Suprapubic skin (tissue), 4 donors: ENCODE data around the gene CACNA2D1. TPM values are rescaled to one million over a fixed set of nuclear protein-coding genes. Genes with fewer than 3 reads are reported as not detected.

Source experiments
- DNase-seq, 2 donors: peaks; one replicate each; pipeline ENCODE4 v3.0.0-alpha.2; 2019; ENCODE audit warnings: low spot score in 2 of 2
- H3K27ac ChIP-seq: fragments of 200-600 bp; sonication (generic); one replicate; pipeline ENCODE4 v1.5.1; 2019
- H3K27me3 ChIP-seq: fragments of 200-600 bp; sonication (generic); one replicate; pipeline ENCODE4 v1.5.1; 2019
- H3K36me3 ChIP-seq: fragments of 200-600 bp; sonication (generic); one replicate; pipeline ENCODE4 v1.5.1; 2019
- H3K4me1 ChIP-seq: fragments of 200-600 bp; sonication (generic); one replicate; pipeline ENCODE4 v1.5.1; 2019
- H3K4me3 ChIP-seq: fragments of 200-600 bp; sonication (generic); one replicate; pipeline ENCODE4 v1.5.1; 2019; ENCODE audit warnings: mild to moderate bottlenecking
- H3K9me3 ChIP-seq: fragments of 200-600 bp; sonication (generic); one replicate; pipeline ENCODE4 v1.5.1; 2019
- EP300 ChIP-seq: sonication (generic); formaldehyde crosslinking; IDR thresholded peaks from one replicate; pipeline ENCODE4 v1.6.1; 2017; ENCODE audit warnings: antibody characterized with exemption
- POLR2A ChIP-seq, 2 donors: fragments of 450-650 bp; IDR thresholded peaks; one replicate each; pipeline ENCODE4 v1.6.1; 2017; ENCODE audit warnings: antibody characterized with exemption in 2 of 2, mild to moderate bottlenecking in 2 of 2, moderate library complexity in 2 of 2
- POLR2AphosphoS5 ChIP-seq, 3 donors: sonication (generic); formaldehyde crosslinking; IDR thresholded peaks; one replicate each; pipeline ENCODE4 v1.6.1; 2017; ENCODE audit warnings: antibody characterized with exemption in 3 of 3
- WGBS: methylation state at CpG from one replicate; pipeline ENCODE4 v1.1.5; 2018; 5-methylcytosine and 5-hydroxymethylcytosine counted together
- total RNA-seq, 4 donors: library from RNA; depleted of rRNA; stranded (reverse); fragments of >200 nt; gene quantifications; one replicate each; pipeline ENCODE4 v1.1.0, GENCODE V29; 2016
- TF ChIP-seq, protein P1 (sequence below), 2 donors: fragments of 200-600 bp in 1 of 2; fragments of 450-650 bp in 1 of 2; sonication (generic) in 1 of 2; IDR thresholded peaks; one replicate each; pipeline ENCODE4 v1.5.1; 2016 to 2019; ENCODE audit warnings: antibody characterized with exemption in 2 of 2, mild to moderate bottlenecking in 1 of 2, moderate library complexity in 1 of 2

The CACNA2D1 gene
- total RNA-seq, 4 donors from 2014 or later: 9.3 to 16.9 (median 10.6) TPM

DNA sequence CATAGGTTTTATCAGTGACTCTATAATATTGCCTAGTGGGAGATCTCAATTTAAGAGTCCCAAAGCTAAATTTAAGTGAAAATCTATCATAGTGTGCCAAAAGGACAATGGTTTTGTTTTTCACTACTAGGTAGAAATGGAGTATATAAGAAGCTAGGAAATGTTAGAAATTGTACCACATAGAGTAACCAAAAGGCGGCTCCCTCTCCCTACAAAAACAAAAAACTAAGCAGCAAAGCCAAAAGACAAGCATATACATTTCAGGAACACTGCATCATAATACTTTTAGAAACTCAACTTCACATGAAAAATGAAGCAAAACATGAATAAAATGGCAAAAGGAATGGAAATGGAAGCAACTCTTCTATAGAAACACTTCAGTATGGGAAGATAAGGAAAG is 271.6 kb downstream of the CACNA2D1 start:
- Histone ChIP-seq H3K4me1 (no peaks in the 10 kb centered on the region), H3K4me3 (no peak overlapping the region), H3K36me3 (no peaks in the 10 kb centered on the region), H3K27ac (no peak overlapping the region), H3K27me3 (no peaks in the 10 kb centered on the region), H3K9me3 (no peaks in the 10 kb centered on the region)
- no peak for DNase-seq
- WGBS: 97% methylated on average over 1 of the region's 1 CpG
- TF ChIP-seq POLR2A (IDR thresholded peaks at IDR 0.05): no peak
- no peak for TF ChIP-seq EP300
- TF ChIP-seq, protein P1, sequence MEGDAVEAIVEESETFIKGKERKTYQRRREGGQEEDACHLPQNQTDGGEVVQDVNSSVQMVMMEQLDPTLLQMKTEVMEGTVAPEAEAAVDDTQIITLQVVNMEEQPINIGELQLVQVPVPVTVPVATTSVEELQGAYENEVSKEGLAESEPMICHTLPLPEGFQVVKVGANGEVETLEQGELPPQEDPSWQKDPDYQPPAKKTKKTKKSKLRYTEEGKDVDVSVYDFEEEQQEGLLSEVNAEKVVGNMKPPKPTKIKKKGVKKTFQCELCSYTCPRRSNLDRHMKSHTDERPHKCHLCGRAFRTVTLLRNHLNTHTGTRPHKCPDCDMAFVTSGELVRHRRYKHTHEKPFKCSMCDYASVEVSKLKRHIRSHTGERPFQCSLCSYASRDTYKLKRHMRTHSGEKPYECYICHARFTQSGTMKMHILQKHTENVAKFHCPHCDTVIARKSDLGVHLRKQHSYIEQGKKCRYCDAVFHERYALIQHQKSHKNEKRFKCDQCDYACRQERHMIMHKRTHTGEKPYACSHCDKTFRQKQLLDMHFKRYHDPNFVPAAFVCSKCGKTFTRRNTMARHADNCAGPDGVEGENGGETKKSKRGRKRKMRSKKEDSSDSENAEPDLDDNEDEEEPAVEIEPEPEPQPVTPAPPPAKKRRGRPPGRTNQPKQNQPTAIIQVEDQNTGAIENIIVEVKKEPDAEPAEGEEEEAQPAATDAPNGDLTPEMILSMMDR (IDR thresholded peaks at IDR 0.05): no peak
- no peak for TF ChIP-seq POLR2AphosphoS5 (IDR thresholded peaks at IDR 0.05)

GRCh38 chr7:82167558-82168314 is 275.8 kb downstream of the CACNA2D1 start:
- Histone ChIP-seq H3K4me1 (peaks cover 6% of the 10 kb centered on the region), H3K4me3 (no peak overlapping the region), H3K27ac (no peak overlapping the region), H3K9me3 (no peaks in the 10 kb centered on the region), H3K27me3 (no peaks in the 10 kb centered on the region), H3K36me3 (no peaks in the 10 kb centered on the region)
- WGBS: 69% methylated on average over 2 of the region's 2 CpGs
- DNase-seq: no peak
- no peak for TF ChIP-seq POLR2A (IDR thresholded peaks at IDR 0.05)
- TF ChIP-seq EP300: no peak
- TF ChIP-seq, protein P1 (IDR thresholded peaks at IDR 0.05): no peak
- TF ChIP-seq POLR2AphosphoS5 (IDR thresholded peaks at IDR 0.05): no peak

- WGBS: 79% methylated on average over 4 of the region's 4 CpGs
- no peaks in the 10 kb centered on the region for H3K27me3 ChIP-seq
- H3K27ac ChIP-seq: no peak overlapping the region
- H3K4me1 ChIP-seq: peaks cover 6% of the 10 kb centered on the region
- no peaks in the 10 kb centered on the region for H3K9me3 ChIP-seq
- no peak for DNase-seq
- H3K4me3 ChIP-seq: no peak overlapping the region
- TF ChIP-seq EP300 (no peak), POLR2A (IDR thresholded peaks at IDR 0.05) (no peak), POLR2AphosphoS5 (IDR thresholded peaks at IDR 0.05) (no peak)
- TF ChIP-seq, protein P1 (IDR thresholded peaks at IDR 0.05): no peak
- H3K36me3 ChIP-seq: no peaks in the 10 kb centered on the region
Measured at GRCh38 chr7:82166260-82167015, 277.1 kb downstream of the CACNA2D1 start.

DNA sequence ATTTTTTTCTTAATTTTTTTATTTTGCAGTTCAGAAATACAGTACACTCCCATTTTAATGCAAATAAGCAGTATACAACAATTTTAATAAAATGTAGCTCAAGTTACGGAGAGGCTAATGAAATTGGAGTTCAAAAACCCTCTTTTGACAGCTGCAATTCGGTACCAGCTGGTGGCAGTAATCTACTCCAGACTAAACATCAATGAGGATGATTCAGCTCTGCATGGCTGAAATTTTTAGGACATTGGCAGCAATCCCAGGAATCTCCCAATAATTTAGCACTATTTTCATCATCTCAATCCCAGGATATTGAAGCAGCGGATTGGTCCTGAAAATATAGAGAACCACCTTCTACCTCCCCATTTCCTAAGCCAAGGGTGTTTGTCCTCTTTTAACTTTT is 278.8 kb downstream of the CACNA2D1 start:
- peaks cover 6% of the 10 kb centered on the region for H3K4me1 ChIP-seq
- WGBS: 49% methylated on average over 3 of the region's 3 CpGs
- no peak overlapping the region for H3K4me3 ChIP-seq
- no peaks in the 10 kb centered on the region for H3K9me3 ChIP-seq
- TF ChIP-seq POLR2A (IDR thresholded peaks at IDR 0.05) (no peak), POLR2AphosphoS5 (IDR thresholded peaks at IDR 0.05) (no peak), EP300 (no peak)
- TF ChIP-seq, protein P1 (IDR thresholded peaks at IDR 0.05): no peak
- no peak overlapping the region for H3K27ac ChIP-seq
- H3K27me3 ChIP-seq: no peaks in the 10 kb centered on the region
- no peaks in the 10 kb centered on the region for H3K36me3 ChIP-seq
- DNase-seq: no peak

GRCh38 chr7:82164410-82164809 is 279.2 kb downstream of the CACNA2D1 start:
- TF ChIP-seq, protein P1 (IDR thresholded peaks at IDR 0.05): no peak
- TF ChIP-seq POLR2A (IDR thresholded peaks at IDR 0.05) (no peak), POLR2AphosphoS5 (IDR thresholded peaks at IDR 0.05) (no peak), EP300 (no peak)
- Histone ChIP-seq H3K27ac (no peak overlapping the region), H3K36me3 (no peaks in the 10 kb centered on the region), H3K27me3 (no peaks in the 10 kb centered on the region), H3K4me3 (no peak overlapping the region), H3K4me1 (peaks cover 6% of the 10 kb centered on the region), H3K9me3 (no peaks in the 10 kb centered on the region)
- DNase-seq: no peak
- 82% methylated on average over 1 of the region's 1 CpG for WGBS
